Measurements from ENCODE around the gene OR52K2. TPM values are rescaled to one million over a fixed set of nuclear protein-coding genes. Genes with fewer than 3 reads are reported as not detected.

Gene OR52K2
- total RNA-seq = not detected

GRCh38 chr11:4448995-4449394 lies at the start of gene OR52K2:
TSS of gene OR52K2 (plus strand) at chr11:4449295. CDS start at chr11:4449340, 45 bp downstream.

GRCh38 chr11:4482445-4482844 lies 33.4 kb downstream of the OR52K2 start, which contains the start of gene OR52K1:
TSS of gene OR52K1 (plus strand) at chr11:4482646. CDS start at chr11:4488901, 6,255 bp downstream.

Other genes with a start within 250 kb of the OR52K2 start
- gene OR52B4, start 80.9 kb upstream of the OR52K2 start, total RNA-seq = not detected
- 6.2 TPM for gene TRIM21, start 55.6 kb upstream of the OR52K2 start, total RNA-seq
- not detected for gene OR52K1, start 33.4 kb downstream of the OR52K2 start, total RNA-seq
- gene OR52M1, start 95.9 kb downstream of the OR52K2 start, total RNA-seq = not detected
- gene OR52I2, start 132.4 kb downstream of the OR52K2 start, total RNA-seq = not detected
- gene OR52I1, start 144.7 kb downstream of the OR52K2 start, total RNA-seq = not detected
- gene TRIM68, start 158.9 kb downstream of the OR52K2 start, total RNA-seq = 13.1 TPM
- not detected for gene OR51D1, start 188.2 kb downstream of the OR52K2 start, total RNA-seq
- 0.23 TPM for gene OR51E1, start 194.7 kb downstream of the OR52K2 start, total RNA-seq
- gene OR51E2, start 248.6 kb downstream of the OR52K2 start, total RNA-seq = under 0.01 TPM